AG04449 (cell line): ENCODE results near the gene ABHD17A.
A peak's percentile ranks its signal among the peaks of the same experiment; 100 is the strongest.
"Not testable (repeated sequence)": the region's sequence is repeated elsewhere in the genome, so short reads cannot be mapped to it uniquely, and the experiment has no call there.

Source experiments
- CTCF ChIA-PET: fragments of 350-600 bp; formaldehyde crosslinking; extraction: SDS; loops from one replicate; lab custom pipeline; 2021; ENCODE audit warnings: antibody characterized with exemption; lab: Yijun Ruan, JAX
- POLR2A ChIA-PET: fragments of 400-600, 350-600 bp; formaldehyde crosslinking; extraction: SDS; loops from one replicate; lab custom pipeline; 2020; ENCODE audit warnings: antibody characterized with exemption, inconsistent platforms; lab: Yijun Ruan, JAX
- DNase-seq: peaks from one replicate; pipeline ENCODE4 v3.0.0-alpha.2; 2010; ENCODE audit warnings: low read depth, low spot score
- H3K4me3 ChIP-seq: 2 replicates; pipeline ENCODE4 v1.5.1; 2011; ENCODE audit warnings: low read depth, mild to moderate bottlenecking, control low read depth, low read length
- TF ChIP-seq, protein P1 (sequence below): IDR thresholded peaks from one replicate; pipeline ENCODE4 v1.5.1; 2011; ENCODE audit warnings: mild to moderate bottlenecking, moderate library complexity, low read length, control low read depth, inconsistent platforms; ENCODE audit not compliant: insufficient read depth; ENCODE audit errors: missing control alignments

ABHD17A gene

DNA sequence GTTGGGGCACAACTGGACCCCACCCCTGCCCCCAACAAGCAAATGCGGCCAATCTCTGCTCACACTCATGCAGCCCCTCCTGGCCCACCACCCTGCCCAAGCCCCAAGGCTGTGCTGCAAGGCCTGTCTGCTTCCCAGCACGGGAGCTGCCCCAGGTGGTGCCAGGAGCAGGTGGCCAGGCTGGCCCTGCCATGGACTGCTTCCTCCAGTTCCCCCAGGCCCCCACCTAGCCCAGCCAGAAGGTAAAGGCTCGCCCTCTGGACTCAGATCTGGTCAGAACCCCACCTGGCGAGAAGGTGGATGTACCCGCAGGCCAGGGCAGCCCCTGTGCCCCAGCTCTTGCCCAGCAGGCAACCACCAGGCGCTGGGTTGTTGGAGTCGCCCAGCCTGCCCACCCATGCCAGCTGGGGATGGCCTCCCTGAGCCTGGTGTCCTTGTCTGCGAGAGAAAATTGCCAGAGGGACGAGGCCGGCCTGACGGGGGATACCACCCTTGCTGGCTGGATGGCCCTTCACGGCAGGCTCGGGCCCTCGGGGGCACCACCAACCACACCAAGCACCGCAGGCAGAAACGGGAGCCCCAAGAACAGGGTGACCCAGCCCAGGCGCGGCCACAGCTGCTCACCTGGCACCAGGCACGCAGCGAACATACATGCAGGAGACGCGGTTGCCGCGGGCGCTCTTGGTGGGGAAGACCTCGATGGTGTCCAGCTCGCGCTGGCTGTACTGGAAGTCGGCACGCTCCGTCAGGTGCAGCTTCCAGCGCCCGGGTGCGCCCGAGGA lies 4.5 kb downstream of the ABHD17A start:
- CTCF ChIA-PET, result interaction anchor here (0.9 kb wide), 1 partner anchor 16 kb away, joined by 3 read pairs; no protein-coding TSS in a partner anchor

DNA sequence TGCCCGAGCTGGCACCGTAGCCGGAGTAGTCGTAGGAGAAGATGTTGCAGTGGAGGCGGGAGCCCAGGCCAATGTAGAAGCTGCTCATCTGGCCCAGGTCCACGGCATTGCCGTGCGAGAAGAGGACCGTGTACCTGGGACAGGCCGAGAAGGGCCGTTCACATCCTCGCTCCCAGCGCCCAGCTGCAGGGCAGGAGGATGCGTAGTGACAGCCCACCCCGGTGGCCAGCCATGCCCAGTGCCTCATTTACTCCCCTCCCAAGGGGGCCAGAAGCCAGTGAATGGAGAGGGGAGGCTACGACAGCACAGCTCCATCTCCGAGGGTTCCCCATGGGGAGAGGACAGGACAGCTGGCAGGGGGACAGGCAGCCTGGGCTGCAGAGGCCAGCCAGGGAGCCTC lies 5.3 kb downstream of the ABHD17A start:
- DNase-seq, POLR2A ChIA-PET, CTCF ChIA-PET, H3K4me3 ChIP-seq: not testable (repeated sequence)

More for the DNA sequence above, 4.5 kb downstream of the ABHD17A start:
- POLR2A ChIA-PET, result no interaction called here
- no peak for DNase-seq
- TF ChIP-seq, protein P1, sequence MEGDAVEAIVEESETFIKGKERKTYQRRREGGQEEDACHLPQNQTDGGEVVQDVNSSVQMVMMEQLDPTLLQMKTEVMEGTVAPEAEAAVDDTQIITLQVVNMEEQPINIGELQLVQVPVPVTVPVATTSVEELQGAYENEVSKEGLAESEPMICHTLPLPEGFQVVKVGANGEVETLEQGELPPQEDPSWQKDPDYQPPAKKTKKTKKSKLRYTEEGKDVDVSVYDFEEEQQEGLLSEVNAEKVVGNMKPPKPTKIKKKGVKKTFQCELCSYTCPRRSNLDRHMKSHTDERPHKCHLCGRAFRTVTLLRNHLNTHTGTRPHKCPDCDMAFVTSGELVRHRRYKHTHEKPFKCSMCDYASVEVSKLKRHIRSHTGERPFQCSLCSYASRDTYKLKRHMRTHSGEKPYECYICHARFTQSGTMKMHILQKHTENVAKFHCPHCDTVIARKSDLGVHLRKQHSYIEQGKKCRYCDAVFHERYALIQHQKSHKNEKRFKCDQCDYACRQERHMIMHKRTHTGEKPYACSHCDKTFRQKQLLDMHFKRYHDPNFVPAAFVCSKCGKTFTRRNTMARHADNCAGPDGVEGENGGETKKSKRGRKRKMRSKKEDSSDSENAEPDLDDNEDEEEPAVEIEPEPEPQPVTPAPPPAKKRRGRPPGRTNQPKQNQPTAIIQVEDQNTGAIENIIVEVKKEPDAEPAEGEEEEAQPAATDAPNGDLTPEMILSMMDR, result no peak
- no peak overlapping the region for H3K4me3 ChIP-seq

DNA sequence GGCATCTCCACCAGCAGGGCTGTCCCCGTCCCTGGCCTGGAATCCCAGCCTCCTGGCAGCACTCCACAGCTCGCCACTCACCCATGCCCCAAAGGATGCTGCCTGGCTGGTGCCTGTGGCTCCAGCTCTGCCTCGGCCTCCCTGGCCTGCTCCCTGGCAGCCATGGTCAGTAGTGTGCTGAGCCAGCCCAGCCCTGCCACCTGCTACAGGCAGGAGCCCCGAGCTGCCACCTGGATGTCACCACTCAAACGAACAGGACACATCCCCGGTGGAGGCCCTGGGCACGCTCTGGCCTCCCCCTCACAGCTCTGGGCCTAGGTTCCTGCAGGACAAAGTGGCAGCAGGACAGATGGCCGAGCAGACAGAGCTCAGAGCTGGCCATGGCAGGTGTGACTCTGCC lies 6.7 kb downstream of the ABHD17A start:
- CTCF ChIA-PET, DNase-seq, H3K4me3 ChIP-seq, POLR2A ChIA-PET: not testable (repeated sequence)

DNA sequence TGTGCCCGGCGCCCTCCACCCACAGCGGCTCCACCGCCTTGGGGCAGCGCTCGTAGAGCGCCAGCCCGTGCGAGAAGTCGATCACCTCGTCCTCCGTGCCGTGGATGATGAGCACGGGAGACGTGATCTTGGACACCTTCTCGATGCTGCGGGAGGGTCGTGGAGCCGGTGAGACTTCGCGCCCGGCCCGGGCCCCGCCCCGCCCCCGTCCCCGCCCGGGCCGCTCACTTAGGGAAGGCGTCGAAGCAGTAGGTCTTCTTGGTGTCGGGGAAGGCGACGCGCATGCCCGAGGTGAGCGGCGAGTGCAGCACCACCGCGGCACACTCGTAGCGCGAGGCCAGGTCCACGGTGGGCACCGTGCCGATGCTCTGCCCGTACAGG lies 8.0 kb downstream of the ABHD17A start:
- H3K4me3 ChIP-seq, DNase-seq, POLR2A ChIA-PET: not testable (repeated sequence)
- CTCF ChIA-PET, result interaction anchor here (1.7 kb wide), 1 partner anchor 13 kb away, joined by 10 read pairs; no protein-coding TSS in a partner anchor

DNA sequence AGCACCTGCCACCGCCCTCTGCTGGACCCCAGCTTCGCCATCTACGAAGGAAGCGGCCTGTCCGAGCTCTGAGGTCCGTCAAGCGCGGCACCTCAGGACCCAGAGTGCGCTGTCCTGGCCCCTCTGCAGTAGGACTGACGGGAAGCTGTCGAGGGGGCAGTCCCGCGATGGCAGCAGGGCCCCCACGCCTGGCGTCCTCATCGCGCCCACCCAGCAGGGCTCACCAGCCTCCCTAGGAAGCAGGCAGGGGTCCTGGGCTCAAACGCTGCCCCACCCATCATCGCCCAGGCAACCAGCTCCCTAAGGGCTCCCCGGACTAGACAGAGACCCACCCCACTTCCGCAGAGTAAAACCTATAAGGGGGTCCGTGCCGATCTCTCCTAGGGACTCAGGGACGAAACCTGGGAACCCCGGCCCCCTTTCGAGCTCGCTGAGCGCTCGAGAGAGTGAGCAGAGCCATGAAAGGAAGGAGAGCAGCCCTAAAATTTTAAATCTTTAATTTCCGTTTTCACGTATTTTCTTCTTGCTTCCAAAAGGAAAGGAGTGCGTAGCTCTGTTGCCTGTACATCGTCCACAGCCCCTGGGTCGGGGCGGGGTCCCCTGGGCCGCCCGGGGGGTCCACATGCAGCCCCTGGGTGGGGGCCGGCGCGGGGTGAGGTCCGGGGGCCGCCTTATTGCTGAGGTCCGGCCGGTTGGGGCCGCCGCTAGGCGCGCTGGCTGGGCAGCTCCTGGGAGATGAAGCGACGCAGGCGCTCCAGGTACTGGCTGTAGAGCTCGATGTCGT lies 8.6 kb downstream of the ABHD17A start:
- ChIA-PET POLR2A (interaction anchor here (0.6 to 1.3 kb wide), 5 partner anchors 8 to 203 kb away, joined by 3 to 6 read pairs (median 3); partner anchors contain the start of gene ABHD17A), CTCF (interaction anchor here (0.8 to 1.7 kb wide), 5 partner anchors 11 to 50 kb away, joined by 3 to 10 read pairs (median 3); no protein-coding TSS in a partner anchor)
- not testable (repeated sequence) for DNase-seq
- peak overlapping the region; percentile 98 for H3K4me3 ChIP-seq

DNA sequence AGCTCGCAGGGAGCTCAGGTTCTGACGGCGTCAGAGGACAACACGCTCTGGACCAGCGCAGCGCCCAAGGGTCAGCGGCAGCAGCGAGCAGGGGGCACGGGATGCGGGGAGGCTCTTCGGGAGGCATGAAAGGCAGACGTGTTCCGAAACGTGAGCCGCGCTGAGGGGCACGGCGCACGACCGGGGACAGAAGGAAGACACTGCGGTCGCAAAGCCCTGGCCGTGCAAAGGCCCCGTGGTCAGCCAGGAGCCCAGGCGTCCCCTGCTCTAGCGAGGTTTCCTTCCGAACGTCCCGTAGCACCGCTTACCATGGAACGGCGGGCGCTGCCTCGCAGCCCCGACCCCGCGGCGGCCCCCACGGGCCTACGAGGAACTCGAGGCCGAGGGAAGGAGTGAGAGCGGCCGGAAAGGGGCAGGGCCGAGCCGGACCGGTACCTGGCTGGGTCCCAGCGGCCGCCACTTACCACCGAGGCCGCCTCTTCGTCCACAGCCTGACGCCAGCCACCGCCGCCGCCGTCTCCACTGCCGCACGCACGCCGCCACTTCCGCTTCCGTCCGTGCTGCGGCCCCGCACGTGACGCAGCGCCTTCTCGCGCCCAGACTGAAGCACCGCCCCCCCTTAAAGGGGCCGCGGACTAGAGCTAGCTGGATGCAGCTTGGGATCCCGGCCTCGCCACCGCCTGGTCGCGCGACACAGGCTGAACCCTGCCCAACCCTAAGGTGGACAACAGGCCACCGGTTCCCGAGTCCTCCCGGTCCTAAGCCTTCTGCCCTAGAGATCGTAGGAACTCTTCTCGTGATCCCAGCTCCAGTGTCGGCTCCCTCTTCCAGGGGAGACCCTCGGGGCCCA lies 9.4 kb downstream of the ABHD17A start:
- TF ChIP-seq, protein P1, result no peak
- no peak for DNase-seq
- POLR2A ChIA-PET, result interaction anchor here (0.6 to 1.3 kb wide), 5 partner anchors 9 to 202 kb away, joined by 3 to 8 read pairs (median 5); partner anchors contain the start of gene ABHD17A
- CTCF ChIA-PET, result interaction anchor here (0.8 to 1.7 kb wide), 8 partner anchors 10 to 54 kb away, joined by 3 to 16 read pairs (median 3); no protein-coding TSS in a partner anchor
- peak overlapping the region; percentile 98 for H3K4me3 ChIP-seq

DNA sequence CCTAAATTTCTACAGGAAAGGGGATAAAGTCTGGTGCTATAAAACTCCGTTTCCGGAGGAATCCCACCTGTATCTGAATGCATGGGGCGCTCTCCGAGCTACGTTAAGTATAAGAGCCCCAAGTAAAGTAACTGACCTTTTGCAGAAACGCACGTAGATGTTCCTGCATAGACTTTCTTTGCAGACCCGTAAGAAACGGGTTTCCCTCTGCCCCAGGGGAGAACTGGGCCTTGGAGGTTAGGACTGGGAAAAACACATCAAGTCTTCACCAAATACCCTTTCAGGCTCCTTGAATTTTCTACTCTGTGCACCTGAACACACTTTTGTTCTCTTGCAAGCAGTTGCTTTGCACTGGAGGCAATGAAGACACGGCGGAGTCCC lies 10.0 kb downstream of the ABHD17A start:
- ChIA-PET CTCF (interaction anchor here (0.9 to 1.6 kb wide), 3 partner anchors 10 to 55 kb away, joined by 3 to 16 read pairs (median 4); no protein-coding TSS in a partner anchor), POLR2A (interaction anchor here (0.5 to 0.9 kb wide), 2 partner anchors 10 to 284 kb away, joined by 3 to 8 read pairs; no protein-coding TSS in a partner anchor)
- H3K4me3 ChIP-seq, result peak overlapping the region; percentile 98
- not testable (repeated sequence) for DNase-seq

DNA sequence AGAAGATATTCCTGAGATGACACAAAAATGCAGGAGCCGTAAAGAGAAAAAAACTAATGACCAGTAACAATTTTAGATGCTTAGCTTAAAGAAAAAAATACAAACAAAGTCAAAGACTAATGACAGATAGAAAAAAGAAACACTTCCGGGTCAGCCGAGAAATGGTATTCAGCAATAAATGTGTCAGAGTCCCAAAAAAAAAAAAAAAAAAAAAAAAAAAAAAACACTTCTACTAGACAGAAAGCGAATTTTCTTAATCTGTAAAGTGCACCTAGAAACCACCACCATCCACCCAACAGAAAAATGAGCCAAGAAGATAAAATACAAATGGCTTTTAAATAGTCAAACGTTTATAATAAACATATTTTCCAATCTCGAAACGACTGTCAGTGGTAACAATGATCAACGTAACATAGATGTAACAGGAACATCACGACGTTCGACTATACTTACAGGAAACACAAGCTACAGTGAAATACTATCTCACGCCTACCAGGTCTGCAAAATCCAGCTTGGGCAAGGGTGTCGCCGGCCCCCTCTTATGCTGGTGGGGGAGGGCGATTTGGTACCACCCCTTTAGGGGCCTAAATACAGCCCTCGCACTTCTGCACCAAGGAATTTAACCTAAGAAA lies 10.6 kb downstream of the ABHD17A start:
- H3K4me3 ChIP-seq, result peak overlapping the region; percentile 98
- CTCF ChIA-PET, result interaction anchor here (0.7 to 1.6 kb wide), 4 partner anchors 9 to 55 kb away, joined by 3 to 16 read pairs (median 4); no protein-coding TSS in a partner anchor
- POLR2A ChIA-PET, result interaction anchor here (0.5 to 0.9 kb wide), 3 partner anchors 10 to 380 kb away, joined by 3 to 8 read pairs (median 8); no protein-coding TSS in a partner anchor
- no peak for DNase-seq
- TF ChIP-seq, protein P1, result no peak
